Astrocyte of the cerebellum (primary cell): ENCODE data around the gene ZDHHC11.

ENCODE experiments used
- DNase-seq: peaks from one replicate; pipeline ENCODE4 v3.0.0-alpha.2; 2011; ENCODE audit warnings: low read depth
- H3K4me3 ChIP-seq: 2 replicates; pipeline ENCODE4 v1.5.1; 2011; ENCODE audit warnings: mild to moderate bottlenecking, low read depth, low read length, moderate library complexity
- CTCF ChIP-seq: IDR thresholded peaks from 2 replicates; pipeline ENCODE4 v1.5.1; 2012; ENCODE audit warnings: low read length, low read depth, moderate library complexity, mild to moderate bottlenecking; ENCODE audit errors: missing control alignments
- in situ Hi-C: cut with HindIII; loops from 2 replicates; pipeline ENCODE4 v1.10.0; 2017; ENCODE audit warnings: low sequenced_read_pairs

The ZDHHC11 gene

GRCh38 chr5:878125-878524 lies 27.3 kb upstream of the ZDHHC11 start:
- in situ Hi-C loops, result no loop called here
- H3K4me3 ChIP-seq, result no peak overlapping the region
- TF ChIP-seq CTCF, result no peak
- no peak for DNase-seq

GRCh38 chr5:876398-877365 lies 25.9 kb upstream of the ZDHHC11 start:
- no peak for TF ChIP-seq CTCF
- DNase-seq, result no peak
- in situ Hi-C loops, result no loop called here
- H3K4me3 ChIP-seq, result no peak overlapping the region

- in situ Hi-C loops, result no loop called here
- no peak for TF ChIP-seq CTCF
- DNase-seq, result no peak
- no peak overlapping the region for H3K4me3 ChIP-seq
Observed at GRCh38 chr5:875931-876330, 25.1 kb upstream of the ZDHHC11 start.

- TF ChIP-seq CTCF, result no peak
- DNase-seq, result no peak
- no peak overlapping the region for H3K4me3 ChIP-seq
- in situ Hi-C loops, result no loop called here
Observed at GRCh38 chr5:873328-873727, 22.5 kb upstream of the ZDHHC11 start.

GRCh38 chr5:872301-872700 lies 21.5 kb upstream of the ZDHHC11 start:
- TF ChIP-seq CTCF, result no peak
- no peak overlapping the region for H3K4me3 ChIP-seq
- in situ Hi-C loops, result no loop called here
- DNase-seq, result no peak

- in situ Hi-C loops, result no loop called here
Observed at GRCh38 chr5:871596-872298, 21.0 kb upstream of the ZDHHC11 start.

More at GRCh38 chr5:871596-872298, 21.0 kb upstream of the ZDHHC11 start:
- no peak for DNase-seq
- no peak overlapping the region for H3K4me3 ChIP-seq
- no peak for TF ChIP-seq CTCF
